ENCODE results near the gene CAMK1D.

- TF ChIP-seq, protein P1, sequence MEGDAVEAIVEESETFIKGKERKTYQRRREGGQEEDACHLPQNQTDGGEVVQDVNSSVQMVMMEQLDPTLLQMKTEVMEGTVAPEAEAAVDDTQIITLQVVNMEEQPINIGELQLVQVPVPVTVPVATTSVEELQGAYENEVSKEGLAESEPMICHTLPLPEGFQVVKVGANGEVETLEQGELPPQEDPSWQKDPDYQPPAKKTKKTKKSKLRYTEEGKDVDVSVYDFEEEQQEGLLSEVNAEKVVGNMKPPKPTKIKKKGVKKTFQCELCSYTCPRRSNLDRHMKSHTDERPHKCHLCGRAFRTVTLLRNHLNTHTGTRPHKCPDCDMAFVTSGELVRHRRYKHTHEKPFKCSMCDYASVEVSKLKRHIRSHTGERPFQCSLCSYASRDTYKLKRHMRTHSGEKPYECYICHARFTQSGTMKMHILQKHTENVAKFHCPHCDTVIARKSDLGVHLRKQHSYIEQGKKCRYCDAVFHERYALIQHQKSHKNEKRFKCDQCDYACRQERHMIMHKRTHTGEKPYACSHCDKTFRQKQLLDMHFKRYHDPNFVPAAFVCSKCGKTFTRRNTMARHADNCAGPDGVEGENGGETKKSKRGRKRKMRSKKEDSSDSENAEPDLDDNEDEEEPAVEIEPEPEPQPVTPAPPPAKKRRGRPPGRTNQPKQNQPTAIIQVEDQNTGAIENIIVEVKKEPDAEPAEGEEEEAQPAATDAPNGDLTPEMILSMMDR (IDR thresholded peaks at IDR 0.05): no peak
- TF ChIP-seq POLR2AphosphoS5 (IDR thresholded peaks at IDR 0.05): no peak
Measured at GRCh38 chr10:12587451-12587888, 238.1 kb downstream of the CAMK1D start.
